K562 treated with DMSO at 1 percent for 4 hours (cell line): ENCODE results near the gene OR5K2. TPM values are rescaled to one million over a fixed set of nuclear protein-coding genes. Genes with fewer than 3 reads are reported as not detected.

ENCODE experiments used
- total RNA-seq: library from RNA; unstranded; fragments of 300-600 nt; gene quantifications from 2 replicates; pipeline ENCODE4 v1.2.3, GENCODE V29; 2022; ENCODE audit not compliant: insufficient read depth

The OR5K2 gene
- not detected in 2 replicates for total RNA-seq

DNA sequence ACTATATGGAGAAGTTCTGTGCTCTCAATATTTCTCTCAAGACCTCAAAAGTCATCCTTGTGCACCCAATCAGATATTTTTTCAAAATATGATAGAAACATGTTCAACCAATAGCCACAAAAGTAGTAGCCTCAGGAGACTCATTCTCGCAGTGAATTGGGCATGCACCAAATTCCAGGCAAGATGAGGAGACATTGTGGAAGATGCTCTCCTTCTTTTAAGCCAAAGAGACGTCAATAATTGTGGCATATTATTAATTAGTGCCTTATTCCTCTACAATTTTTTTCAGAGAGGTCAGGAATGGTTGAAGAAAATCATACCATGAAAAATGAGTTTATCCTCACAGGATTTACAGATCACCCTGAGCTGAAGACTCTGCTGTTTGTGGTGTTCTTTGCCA, at the start of gene OR5K2:
Gene OR5K2, plus strand, starts transcription at position 301 of the 400 bp plus-strand sequence. Its CDS starts 0 bp downstream, at position 301.

DNA sequence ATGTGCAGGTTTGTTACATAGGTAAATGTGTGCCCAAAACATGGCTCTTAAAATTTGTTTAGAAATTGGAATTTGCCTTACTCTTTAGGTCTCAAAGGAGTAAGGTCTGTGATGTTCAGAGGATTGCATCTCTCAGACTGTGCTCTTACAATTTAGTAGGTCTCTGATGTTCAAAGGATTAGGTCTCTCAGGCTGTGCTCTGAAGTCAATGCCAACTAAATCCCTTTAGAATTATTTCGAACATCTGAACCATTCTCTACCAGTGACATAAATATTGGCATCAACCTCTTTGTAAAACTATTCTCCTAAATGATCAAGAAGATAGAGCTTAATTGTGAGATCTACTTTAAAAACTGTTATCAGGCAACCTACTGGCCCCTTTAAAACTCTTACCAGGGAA, 34.6 kb upstream of the OR5K2 start, which contains the start of gene OR5K1:
Gene OR5K1, plus strand, starts transcription at position 301 of the 400 bp plus-strand sequence. CDS start 6,376 bp downstream, outside the sequence.

DNA sequence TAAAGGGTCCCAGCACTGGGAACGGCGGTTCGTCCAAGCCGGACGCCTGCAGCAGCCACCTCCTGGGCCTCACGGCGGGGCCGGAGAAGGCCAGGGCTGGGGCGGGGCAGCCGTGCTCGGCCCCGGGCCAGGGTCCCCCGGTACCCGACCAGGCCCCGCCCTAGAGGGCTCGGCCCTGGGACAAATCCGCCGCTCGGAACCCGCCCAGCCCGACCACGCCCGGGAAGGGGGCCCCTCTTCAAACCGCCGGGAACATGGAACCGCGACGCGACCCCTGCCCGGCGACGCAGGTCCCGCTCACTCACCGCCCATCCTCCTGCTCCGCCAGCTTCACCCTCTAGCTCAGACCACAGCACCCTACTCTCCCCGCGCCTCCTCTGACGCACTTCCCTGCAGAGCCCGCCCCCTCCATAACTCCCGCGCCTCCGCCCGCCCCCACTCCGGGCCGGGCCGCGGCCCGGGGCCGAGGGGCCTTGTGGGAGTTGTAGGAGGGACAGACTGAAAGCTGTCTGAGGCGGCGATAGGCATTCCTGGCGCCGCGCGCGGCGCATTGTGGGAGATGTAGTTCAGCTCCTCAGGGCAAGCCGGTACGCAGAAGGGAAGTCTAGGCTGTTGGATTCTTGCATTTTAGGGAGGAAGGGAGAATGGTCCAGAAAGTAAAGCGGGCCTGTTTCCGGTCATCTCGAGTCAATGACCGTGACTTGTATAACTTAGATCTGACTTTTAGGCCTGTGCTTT, 25.2 kb downstream of the OR5K2 start, which contains the start of gene CLDND1:
Gene CLDND1, minus strand, starts transcription at position 359 of the 738 bp plus-strand sequence. CDS start 1,478 bp downstream, outside the sequence.

DNA sequence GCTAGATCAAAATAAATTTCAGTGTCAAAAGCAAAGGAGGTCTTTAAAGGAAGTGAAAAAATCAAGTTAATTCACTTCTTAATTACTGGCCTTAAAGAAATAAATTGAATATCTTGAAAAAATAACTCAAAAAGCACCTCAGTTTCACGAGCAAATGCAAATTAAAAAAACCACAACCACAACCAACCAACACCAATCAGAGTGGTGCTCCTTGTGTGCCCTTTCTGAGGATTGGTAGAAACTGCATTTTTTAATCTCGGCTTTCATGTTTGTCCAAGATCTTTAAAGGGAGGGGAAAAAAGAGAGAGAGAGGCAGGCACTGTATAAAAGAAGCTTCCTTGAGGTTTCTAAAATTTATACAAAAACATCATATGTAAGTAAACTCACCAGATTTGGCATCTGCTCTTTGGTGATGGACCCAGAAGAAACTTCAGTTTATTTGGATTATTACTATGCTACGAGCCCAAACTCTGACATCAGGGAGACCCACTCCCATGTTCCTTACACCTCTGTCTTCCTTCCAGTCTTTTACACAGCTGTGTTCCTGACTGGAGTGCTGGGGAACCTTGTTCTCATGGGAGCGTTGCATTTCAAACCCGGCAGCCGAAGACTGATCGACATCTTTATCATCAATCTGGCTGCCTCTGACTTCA, 34.3 kb downstream of the OR5K2 start, which contains the start of gene GPR15:
Gene GPR15, plus strand, starts transcription at position 357 of the 653 bp plus-strand sequence. Its CDS starts 56 bp downstream, at position 413.

Other genes with a start within 250 kb of the OR5K2 start
- gene OR5H6, start 233.4 kb upstream of the OR5K2 start, total RNA-seq, result not detected in 2 replicates
- not detected in 2 replicates for gene OR5H2, start 215.2 kb upstream of the OR5K2 start, total RNA-seq
- not detected in 2 replicates for gene OR5K4, start 143.8 kb upstream of the OR5K2 start, total RNA-seq
- gene OR5K3, start 107.0 kb upstream of the OR5K2 start, total RNA-seq, result not detected in 2 replicates
- gene OR5K1, start 34.5 kb upstream of the OR5K2 start, total RNA-seq, result not detected in 2 replicates
- 38.5 and 46.2 TPM in 2 replicates for gene CLDND1, start 25.2 kb downstream of the OR5K2 start, total RNA-seq
- not detected in 2 replicates for gene GPR15, start 34.3 kb downstream of the OR5K2 start, total RNA-seq
- gene CPOX, start 95.9 kb downstream of the OR5K2 start, total RNA-seq, result 19.7 and 21.3 TPM in 2 replicates